Cardiac muscle cell (in vitro differentiated cells and primary cell): ENCODE measurements around the gene GRK2. TPM values are rescaled to one million over a fixed set of nuclear protein-coding genes. Genes with fewer than 3 reads are reported as not detected.

Experiments
- DNase-seq, 2 donors: peaks; one replicate each; pipeline versions ENCODE4 v3.0.0 to v3.0.0-alpha.2; 2010 to 2017; ENCODE audit warnings: low read depth in 1 of 2, low spot score in 1 of 2
- H3K27ac ChIP-seq: fragments of 200-600 bp; sonication (generic); 2 replicates; pipeline ENCODE4 v1.5.1; 2016
- H3K27me3 ChIP-seq: fragments of 200-600 bp; sonication (generic); 2 replicates; pipeline ENCODE4 v1.6.0; 2016; ENCODE audit warnings: control low read depth
- H3K36me3 ChIP-seq: fragments of 200-600 bp; sonication (generic); 2 replicates; pipeline ENCODE4 v1.5.1; 2016; ENCODE audit warnings: control low read depth
- H3K4me1 ChIP-seq: fragments of 200-600 bp; sonication (generic); 2 replicates; pipeline ENCODE4 v1.8.1; 2017; ENCODE audit warnings: low read depth, mild to moderate bottlenecking, mixed run types
- H3K4me3 ChIP-seq: fragments of 200-600 bp; sonication (generic); 2 replicates; pipeline ENCODE4 v1.5.1; 2016; ENCODE audit warnings: mild to moderate bottlenecking
- H3K9me3 ChIP-seq: fragments of 200-600 bp; sonication (generic); 2 replicates; pipeline ENCODE4 v1.5.1; 2017; ENCODE audit warnings: low read depth, mild to moderate bottlenecking, control low read depth
- polyA plus RNA-seq: library from polyadenylated mRNA; unstranded; fragments of >200 nt; fragmentation: Nextera tagmentation; extraction: Ambion mirVana; gene quantifications from 2 replicates; pipeline ENCODE4 v1.2.1, GENCODE V29; 2016
- total RNA-seq: library from RNA; depleted of rRNA; stranded (reverse); fragments of >200 nt; gene quantifications from 2 replicates; pipeline ENCODE4 v1.2.3, GENCODE V29; 2016
- TF ChIP-seq, protein P1 (sequence below): IDR thresholded peaks from 2 replicates; pipeline ENCODE4 v1.5.1; 2012; ENCODE audit warnings: low read depth, mild to moderate bottlenecking, low read length

The GRK2 gene
- total and polyA plus RNA-seq, 2 experiments from 2014 or later = 62.9 to 72.1 TPM

DNA sequence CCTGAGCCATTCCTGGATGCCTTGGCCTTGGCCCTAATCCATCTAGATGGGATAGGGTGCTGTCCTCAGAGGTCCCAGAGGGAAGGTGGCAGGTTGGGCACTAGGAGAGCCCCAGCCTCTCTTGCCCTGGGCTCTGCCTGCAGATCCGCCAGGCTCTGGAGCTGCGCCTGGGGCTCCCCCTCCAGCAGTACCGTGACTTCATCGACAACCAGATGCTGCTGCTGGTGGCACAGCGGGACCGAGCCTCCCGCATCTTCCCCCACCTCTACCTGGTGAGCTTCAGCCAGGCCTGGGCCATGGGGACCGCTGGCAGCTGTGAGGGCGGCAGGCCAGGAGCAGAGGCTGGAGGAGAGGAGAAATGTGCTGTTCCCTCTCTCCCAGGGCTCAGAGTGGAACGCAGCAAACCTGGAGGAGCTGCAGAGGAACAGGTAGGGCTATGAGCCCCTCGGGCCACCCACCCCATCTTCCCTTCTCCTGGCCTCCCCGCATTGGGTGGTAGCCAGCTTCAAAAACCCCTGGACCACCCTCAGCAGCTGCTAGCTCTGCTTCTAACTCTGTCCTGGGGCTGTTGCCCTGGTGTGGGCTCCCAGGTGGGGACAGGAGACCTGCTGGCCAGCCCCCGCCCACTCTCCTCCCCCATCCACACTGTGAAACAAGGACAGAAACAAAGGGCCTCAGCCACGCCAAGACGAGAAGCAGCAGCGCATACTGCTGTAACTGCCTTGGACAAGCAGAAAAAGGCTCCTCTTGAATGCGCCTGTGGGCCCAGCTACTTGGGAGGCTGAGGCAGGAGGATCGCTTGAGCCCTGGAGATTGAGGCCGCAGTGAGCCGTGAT is 42.0 kb downstream of the GRK2 start:
- Histone ChIP-seq H3K9me3 (no peaks in the 10 kb centered on the region), H3K36me3 (no peaks in the 10 kb centered on the region), H3K4me3 (no peak overlapping the region), H3K4me1 (no peaks in the 10 kb centered on the region), H3K27ac (no peak overlapping the region), H3K27me3 (no peaks in the 10 kb centered on the region)
- no peak for DNase-seq
- TF ChIP-seq, protein P1, sequence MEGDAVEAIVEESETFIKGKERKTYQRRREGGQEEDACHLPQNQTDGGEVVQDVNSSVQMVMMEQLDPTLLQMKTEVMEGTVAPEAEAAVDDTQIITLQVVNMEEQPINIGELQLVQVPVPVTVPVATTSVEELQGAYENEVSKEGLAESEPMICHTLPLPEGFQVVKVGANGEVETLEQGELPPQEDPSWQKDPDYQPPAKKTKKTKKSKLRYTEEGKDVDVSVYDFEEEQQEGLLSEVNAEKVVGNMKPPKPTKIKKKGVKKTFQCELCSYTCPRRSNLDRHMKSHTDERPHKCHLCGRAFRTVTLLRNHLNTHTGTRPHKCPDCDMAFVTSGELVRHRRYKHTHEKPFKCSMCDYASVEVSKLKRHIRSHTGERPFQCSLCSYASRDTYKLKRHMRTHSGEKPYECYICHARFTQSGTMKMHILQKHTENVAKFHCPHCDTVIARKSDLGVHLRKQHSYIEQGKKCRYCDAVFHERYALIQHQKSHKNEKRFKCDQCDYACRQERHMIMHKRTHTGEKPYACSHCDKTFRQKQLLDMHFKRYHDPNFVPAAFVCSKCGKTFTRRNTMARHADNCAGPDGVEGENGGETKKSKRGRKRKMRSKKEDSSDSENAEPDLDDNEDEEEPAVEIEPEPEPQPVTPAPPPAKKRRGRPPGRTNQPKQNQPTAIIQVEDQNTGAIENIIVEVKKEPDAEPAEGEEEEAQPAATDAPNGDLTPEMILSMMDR = no peak

DNA sequence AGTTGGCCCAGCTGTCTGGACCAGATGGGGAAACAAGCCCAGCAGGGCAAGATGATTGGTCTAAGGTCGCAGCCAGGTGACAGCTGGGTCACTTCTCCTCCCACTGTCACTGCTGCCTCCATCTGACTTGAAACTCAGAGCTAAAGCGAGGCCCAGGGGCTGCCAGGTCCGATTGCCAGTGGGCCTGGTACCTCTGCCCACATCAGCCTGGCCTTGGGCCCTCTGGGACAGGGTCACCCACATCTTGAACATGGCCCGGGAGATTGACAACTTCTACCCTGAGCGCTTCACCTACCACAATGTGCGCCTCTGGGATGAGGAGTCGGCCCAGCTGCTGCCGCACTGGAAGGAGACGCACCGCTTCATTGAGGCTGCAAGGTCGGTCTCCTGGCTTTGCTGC is 42.9 kb downstream of the GRK2 start:
- Histone ChIP-seq H3K27ac (no peak overlapping the region), H3K27me3 (no peaks in the 10 kb centered on the region), H3K4me3 (no peak overlapping the region), H3K9me3 (no peaks in the 10 kb centered on the region), H3K36me3 (no peaks in the 10 kb centered on the region), H3K4me1 (no peaks in the 10 kb centered on the region)
- DNase-seq = no peak
- TF ChIP-seq, protein P1 = no peak

DNA sequence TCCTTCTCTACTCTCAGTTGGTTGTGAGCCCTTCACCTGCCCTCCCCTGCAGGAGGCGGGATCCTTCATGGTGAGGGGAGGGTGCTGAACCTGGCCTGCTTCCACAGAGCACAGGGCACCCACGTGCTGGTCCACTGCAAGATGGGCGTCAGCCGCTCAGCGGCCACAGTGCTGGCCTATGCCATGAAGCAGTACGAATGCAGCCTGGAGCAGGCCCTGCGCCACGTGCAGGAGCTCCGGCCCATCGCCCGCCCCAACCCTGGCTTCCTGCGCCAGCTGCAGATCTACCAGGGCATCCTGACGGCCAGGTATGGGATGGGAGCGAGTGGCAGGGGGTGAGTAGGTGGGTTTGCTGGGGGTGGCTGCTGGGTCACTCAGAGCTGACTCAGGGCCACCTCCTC is 43.4 kb downstream of the GRK2 start:
- no peaks in the 10 kb centered on the region for H3K27me3 ChIP-seq
- H3K36me3 ChIP-seq = no peaks in the 10 kb centered on the region
- no peaks in the 10 kb centered on the region for H3K4me1 ChIP-seq
- no peak overlapping the region for H3K27ac ChIP-seq
- TF ChIP-seq, protein P1 = no peak
- DNase-seq = no peak
- no peaks in the 10 kb centered on the region for H3K9me3 ChIP-seq
- no peak overlapping the region for H3K4me3 ChIP-seq

DNA sequence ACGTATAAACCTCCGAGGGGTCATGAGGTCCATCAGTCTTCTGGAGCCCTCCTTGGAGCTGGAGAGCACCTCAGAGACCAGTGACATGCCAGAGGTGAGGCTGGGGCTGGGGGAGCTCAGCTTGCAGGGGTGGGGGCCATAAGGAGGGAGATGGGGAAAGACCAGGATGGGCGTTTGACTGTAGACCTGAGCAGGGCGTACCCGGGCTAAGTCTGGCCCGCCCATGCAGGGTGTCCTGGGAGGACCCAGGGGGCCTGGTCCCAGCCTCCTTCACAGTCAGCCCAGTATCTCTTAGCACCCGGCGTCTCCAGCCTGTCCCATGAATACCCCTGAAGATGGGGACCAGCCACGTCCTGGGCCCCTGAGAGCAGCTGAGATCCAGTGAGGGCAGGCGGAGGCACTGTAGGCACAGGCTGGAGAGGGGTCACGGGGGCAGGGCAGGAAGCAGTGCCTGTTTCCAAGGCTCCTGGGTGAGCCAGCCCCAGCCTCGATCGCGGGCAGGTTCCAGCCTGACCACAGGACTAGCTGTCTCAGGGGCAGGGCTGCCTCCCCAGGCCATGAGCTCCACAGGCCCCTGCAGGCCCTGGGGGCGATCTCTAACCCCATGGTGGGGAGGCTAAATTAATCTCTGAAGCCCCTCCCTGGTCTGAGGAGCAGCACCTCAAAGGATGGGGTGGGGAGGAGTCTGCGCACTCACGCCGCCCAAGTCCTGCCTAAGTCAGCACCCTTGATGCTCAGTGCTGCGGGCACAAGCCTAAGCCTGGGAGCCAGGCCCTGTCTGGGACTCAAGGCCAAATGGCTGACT is 44.2 kb downstream of the GRK2 start:
- DNase-seq = no peak
- H3K27ac ChIP-seq = no peak overlapping the region
- no peaks in the 10 kb centered on the region for H3K27me3 ChIP-seq
- no peaks in the 10 kb centered on the region for H3K36me3 ChIP-seq
- no peak overlapping the region for H3K4me3 ChIP-seq
- H3K4me1 ChIP-seq = no peaks in the 10 kb centered on the region
- H3K9me3 ChIP-seq = no peaks in the 10 kb centered on the region
- TF ChIP-seq, protein P1 = no peak

DNA sequence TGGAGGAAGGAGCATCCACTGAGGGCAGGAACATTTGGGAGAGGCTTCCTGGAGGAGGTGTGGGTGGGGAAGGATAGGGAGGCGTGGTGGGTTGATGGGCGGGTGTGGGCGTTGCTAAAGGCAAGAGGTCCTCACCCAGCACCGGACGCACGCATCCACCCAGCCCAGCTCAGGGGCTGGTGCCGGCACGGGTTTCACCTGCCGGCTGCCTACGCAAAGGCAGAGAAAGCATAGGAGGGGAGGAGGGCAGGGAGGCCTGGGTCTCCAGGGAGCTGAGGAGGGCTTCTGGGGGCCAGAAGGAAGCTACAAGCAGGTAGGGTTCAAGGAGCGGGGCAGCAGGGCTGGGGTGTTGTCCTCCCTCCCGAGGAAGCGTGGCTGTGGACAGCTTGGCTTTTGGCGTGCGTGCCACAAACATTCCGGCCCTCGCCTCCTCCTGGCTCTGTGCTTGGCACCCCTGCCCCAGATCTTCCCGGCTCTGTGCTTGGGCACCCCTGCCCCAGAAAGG is 44.8 kb downstream of the GRK2 start:
- Histone ChIP-seq H3K27ac (no peak overlapping the region), H3K4me1 (no peaks in the 10 kb centered on the region), H3K27me3 (no peaks in the 10 kb centered on the region), H3K9me3 (no peaks in the 10 kb centered on the region), H3K4me3 (no peak overlapping the region), H3K36me3 (no peaks in the 10 kb centered on the region)
- DNase-seq = no peak
- TF ChIP-seq, protein P1 = no peak
